Uterus (tissue), 4 donors: Measurements from ENCODE around the gene ZNF853. TPM values are rescaled to one million over a fixed set of nuclear protein-coding genes. Genes with fewer than 3 reads are reported as not detected.

Source experiments
- DNase-seq, 2 donors: peaks; one replicate each; pipeline ENCODE4 v3.0.0-alpha.2; 2019 to 2020
- H3K27ac ChIP-seq, 2 donors: fragments of 200-600 bp; sonication (generic); 1 replicate in 1 of 2; 2 replicates in 1 of 2; pipeline ENCODE4 v1.5.1; 2016 to 2018
- H3K27me3 ChIP-seq, 2 donors: fragments of 200-600 bp; sonication (generic); one replicate each; pipeline ENCODE4 v1.5.1; 2018 to 2019; ENCODE audit warnings: control low read depth in 1 of 2
- H3K36me3 ChIP-seq, 2 donors: fragments of 200-600 bp; sonication (generic); one replicate each; pipeline ENCODE4 v1.5.1; 2019; ENCODE audit warnings: control low read depth in 1 of 2
- H3K4me1 ChIP-seq, 2 donors: fragments of 200-600 bp; sonication (generic); one replicate each; pipeline ENCODE4 v1.5.1; 2018 to 2019; ENCODE audit warnings: control low read depth in 1 of 2
- H3K4me3 ChIP-seq, 2 donors: fragments of 200-600 bp; sonication (generic); 1 replicate in 1 of 2; 2 replicates in 1 of 2; pipeline ENCODE4 v1.5.1; 2018 to 2019; ENCODE audit warnings: mild to moderate bottlenecking in 1 of 2
- H3K9me3 ChIP-seq, 2 donors: fragments of 200-600 bp; sonication (generic); one replicate each; pipeline ENCODE4 v1.5.1; 2019; ENCODE audit warnings: control low read depth in 1 of 2
- CTCF ChIP-seq, 4 experiments: fragments of 200-600 bp in 2 of 4; fragments of 450-650 bp in 2 of 4; sonication (generic) in 2 of 4; IDR thresholded peaks; one replicate each; pipeline ENCODE4 v1.5.1; 2016 to 2019; ENCODE audit warnings: antibody characterized with exemption in 4 of 4, mild to moderate bottlenecking in 2 of 4, moderate library complexity in 1 of 4
- POLR2A ChIP-seq, 2 donors: fragments of 450-650 bp; IDR thresholded peaks; one replicate each; pipeline ENCODE4 v1.6.1; 2016; ENCODE audit warnings: antibody characterized with exemption in 2 of 2, mild to moderate bottlenecking in 1 of 2, moderate library complexity in 1 of 2
- intact Hi-C: fragments of 100-400 bp; cut with DNase I; formaldehyde crosslinking; loops from one replicate; pipeline ENCODE4 v1.15.1; 2023; ENCODE audit warnings: low total_unique reads
- total RNA-seq, 4 donors: library from RNA; depleted of rRNA in 3 of 4; stranded (reverse); fragments of >200 nt in 3 of 4; gene quantifications; one replicate each; pipeline versions ENCODE4 v1.1.0 to v1.2.4, GENCODE V29; 2014 to 2023
- donor health status: DM: yes; HTN: yes; CAD: no.

Gene ZNF853
- total RNA-seq, 4 donors from 2014 or later, result 0.88 to 20.7 (median 11.8) TPM

GRCh38 chr7:6621195-6622133 is 6.1 kb downstream of the ZNF853 start:
- Histone ChIP-seq H3K27ac (no peak overlapping the region), H3K4me1 (no peaks in the 10 kb centered on the region), H3K4me3 (no peak overlapping the region), H3K27me3 (no peaks in the 10 kb centered on the region), H3K36me3 (no peaks in the 10 kb centered on the region), H3K9me3 (no peaks in the 10 kb centered on the region)
- no peak for DNase-seq
- intact Hi-C loops, result no loop called here
- TF ChIP-seq POLR2A (IDR thresholded peaks at IDR 0.05) (no peak), CTCF (IDR thresholded peaks at IDR 0.05) (no peak)

- H3K4me3 ChIP-seq, result no peak overlapping the region
- H3K27ac ChIP-seq, result no peak overlapping the region
- no peaks in the 10 kb centered on the region for H3K4me1 ChIP-seq
- no peak for TF ChIP-seq CTCF (IDR thresholded peaks at IDR 0.05)
- TF ChIP-seq POLR2A (IDR thresholded peaks at IDR 0.05), result no peak
- H3K9me3 ChIP-seq, result no peaks in the 10 kb centered on the region
- H3K27me3 ChIP-seq, result no peaks in the 10 kb centered on the region
- no peak for DNase-seq
- no peaks in the 10 kb centered on the region for H3K36me3 ChIP-seq
- intact Hi-C loops, result no loop called here
Observed at GRCh38 chr7:6622134-6622710, 6.8 kb downstream of the ZNF853 start.

GRCh38 chr7:6623589-6624245 is 8.3 kb downstream of the ZNF853 start:
- intact Hi-C loops, result no loop called here
- no peak overlapping the region for H3K4me3 ChIP-seq
- H3K9me3 ChIP-seq, result no peaks in the 10 kb centered on the region
- no peaks in the 10 kb centered on the region for H3K4me1 ChIP-seq
- no peak overlapping the region for H3K27ac ChIP-seq
- no peak for DNase-seq
- TF ChIP-seq POLR2A (IDR thresholded peaks at IDR 0.05), result no peak
- TF ChIP-seq CTCF (IDR thresholded peaks at IDR 0.05), result no peak
- no peaks in the 10 kb centered on the region for H3K36me3 ChIP-seq
- no peaks in the 10 kb centered on the region for H3K27me3 ChIP-seq

GRCh38 chr7:6624246-6624611 is 8.8 kb downstream of the ZNF853 start:
- Histone ChIP-seq H3K9me3 (no peaks in the 10 kb centered on the region), H3K27ac (no peak overlapping the region)

More at GRCh38 chr7:6624246-6624611, 8.8 kb downstream of the ZNF853 start:
- DNase-seq, result no peak
- no peak for TF ChIP-seq POLR2A (IDR thresholded peaks at IDR 0.05)
- TF ChIP-seq CTCF (IDR thresholded peaks at IDR 0.05), result no peak
- Histone ChIP-seq H3K36me3 (no peaks in the 10 kb centered on the region), H3K27me3 (no peaks in the 10 kb centered on the region), H3K4me1 (no peaks in the 10 kb centered on the region), H3K4me3 (no peak overlapping the region)
- intact Hi-C loops, result no loop called here
